ENCODE data around the gene KCNJ6. TPM values are rescaled to one million over a fixed set of nuclear protein-coding genes. Genes with fewer than 3 reads are reported as not detected.

KCNJ6 gene
- total RNA-seq, 1 experiment from 2014 or later, result not detected

- ChIA-PET POLR2A (no interaction called here), RAD21 (ENCODE audit: low non-redundant PET in 1 of 2, low total read pairs in 2 of 2, uncharacterized antibody in 2 of 2, unreplicated experiment in 2 of 2) (no interaction called here), CTCF (no interaction called here)
- TF ChIP-seq TCF7L2 (IDR thresholded peaks at IDR 0.05; ENCODE audit: borderline replicate concordance, extremely low read depth, insufficient read depth, insufficient read length), result no peak
- no peak for TF ChIP-seq ZBTB33 (IDR thresholded peaks at IDR 0.05; ENCODE audit: extremely low read depth, insufficient replicate concordance, low read length)
- 0 out of 6 replicates have a peak, but pooled peaks of 1 of the 3 experiments have one; percentile 12 for TF ChIP-seq CTCF (IDR thresholded peaks at IDR 0.05 in 2 of 3, conservative IDR thresholded peaks at IDR 0.05 in 1 of 3; ENCODE audit: borderline replicate concordance in 1 of 3, insufficient read depth in 1 of 3, low read depth in 2 of 3, low read length in 2 of 3)
- Histone ChIP-seq H3K27ac (ENCODE audit: low read depth, low read length) (no peak overlapping the region), H3K4me1 (ENCODE audit: control insufficient read depth in 1 of 2, insufficient read depth in 2 of 2, low read length in 2 of 2) (no peaks in the 10 kb centered on the region), H3K9ac (ENCODE audit: low read length) (no peak overlapping the region), H3K79me2 (ENCODE audit: insufficient read depth, low read length) (no peaks in the 10 kb centered on the region), H3K4me2 (ENCODE audit: low read length) (no peak overlapping the region), H3K9me2 (ENCODE audit: insufficient read depth) (no peaks in the 10 kb centered on the region), H2AFZ (ENCODE audit: low read depth, low read length, poor library complexity, severe bottlenecking) (no peak overlapping the region), H3K27me3 (ENCODE audit: insufficient read depth, low read length) (no peaks in the 10 kb centered on the region), H3K9me3 (ENCODE audit: control insufficient read depth in 1 of 2, insufficient read depth in 1 of 2, low read depth in 1 of 2, low read length in 2 of 2) (no peaks in the 10 kb centered on the region; a peak in 1 of 4 replicates), H3K4me3 (replicated peaks in 1 of 2; ENCODE audit: low read depth in 1 of 2, low read length in 2 of 2) (no peak overlapping the region), H3K36me3 (ENCODE audit: control insufficient read depth in 1 of 2, insufficient read depth in 2 of 2, low read length in 2 of 2) (no peaks in the 10 kb centered on the region), H4K20me1 (ENCODE audit: insufficient read depth) (no peaks in the 10 kb centered on the region; the same call in 1 of the 2 replicates)
- ATAC-seq (no peak), DNase-seq (ENCODE audit: low read depth, low spot score) (no peak)
- no TSS peak for BruUV-seq (replicated peaks)
- intact Hi-C loops (cut with micrococcal nuclease), result no loop called here
These were observed 6.3 kb downstream of the KCNJ6 start for GRCh38 chr21:37909936-37910335.

- no peaks in the 10 kb centered on the region for H3K36me3 ChIP-seq (ENCODE audit: control insufficient read depth in 1 of 2, insufficient read depth in 2 of 2, low read length in 2 of 2)
- H3K79me2 ChIP-seq (ENCODE audit: insufficient read depth, low read length), result no peaks in the 10 kb centered on the region
- H3K4me3 ChIP-seq (replicated peaks in 1 of 2; ENCODE audit: low read depth in 1 of 2, low read length in 2 of 2), result no peak overlapping the region
- H3K9ac ChIP-seq (ENCODE audit: low read length), result no peak overlapping the region
- TF ChIP-seq RAD21 (IDR thresholded peaks at IDR 0.05; ENCODE audit: low read depth), result no peak
- TF ChIP-seq JUND (IDR thresholded peaks at IDR 0.05), result no peak
- no peak for TF ChIP-seq ZNF274 (IDR thresholded peaks at IDR 0.05; ENCODE audit: low read depth, low read length)
- TF ChIP-seq SP1 (IDR thresholded peaks at IDR 0.05; ENCODE audit: low read depth), result no peak
- no peak for TF ChIP-seq ATF3 (IDR thresholded peaks at IDR 0.05)
- no TSS peak for BruUV-seq (replicated peaks)
- RAD21 ChIA-PET (ENCODE audit: low non-redundant PET in 1 of 2, low total read pairs in 2 of 2, uncharacterized antibody in 2 of 2, unreplicated experiment in 2 of 2), result no interaction called here
- intact Hi-C loops (cut with micrococcal nuclease), result no loop called here
- H3K9me2 ChIP-seq (ENCODE audit: insufficient read depth), result no peaks in the 10 kb centered on the region
- POLR2A ChIA-PET, result no interaction called here
- H3K4me1 ChIP-seq (ENCODE audit: control insufficient read depth in 1 of 2, insufficient read depth in 2 of 2, low read length in 2 of 2), result no peaks in the 10 kb centered on the region
- no peak overlapping the region for H3K4me2 ChIP-seq (ENCODE audit: low read length)
- no peak overlapping the region for H3K27ac ChIP-seq (ENCODE audit: low read depth, low read length)
- ATAC-seq (no peak), DNase-seq (ENCODE audit: low read depth, low spot score) (no peak)
- CTCF ChIA-PET, result no interaction called here
- no peaks in the 10 kb centered on the region for H3K27me3 ChIP-seq (ENCODE audit: insufficient read depth, low read length)
- no peak overlapping the region for H2AFZ ChIP-seq (ENCODE audit: low read depth, low read length, poor library complexity, severe bottlenecking)
- H3K9me3 ChIP-seq (ENCODE audit: control insufficient read depth in 1 of 2, insufficient read depth in 1 of 2, low read depth in 1 of 2, low read length in 2 of 2), result no peaks in the 10 kb centered on the region; a peak in 1 of 4 replicates
- no peaks in the 10 kb centered on the region; the same call in 1 of the 2 replicates for H4K20me1 ChIP-seq (ENCODE audit: insufficient read depth)
These were observed 7.6 kb downstream of the KCNJ6 start for GRCh38 chr21:37908691-37909090.

Measured in HCT116 (cell line).